GM13976 (cell line): Measurements from ENCODE around the gene SYP.

Experiments used
- DNase-seq: peaks from one replicate; pipeline ENCODE4 v3.0.0; 2012; ENCODE audit warnings: low spot score
- in situ Hi-C: fragments of 300-500 bp; cut with MboI; formaldehyde crosslinking; loops from one replicate; pipeline ENCODE4 v1.12.0; 2022; ENCODE audit warnings: low sequenced_read_pairs, mixed read lengths, inconsistent platforms; ENCODE audit not compliant: unreplicated experiment
- TF ChIP-seq, protein P1 (sequence below): IDR thresholded peaks from 2 replicates; pipeline ENCODE4 v1.5.1; 2012; ENCODE audit warnings: borderline replicate concordance, mild to moderate bottlenecking; ENCODE audit not compliant: insufficient read depth; ENCODE audit errors: extremely low read depth, missing control alignments, control extremely low read depth

SYP gene

GRCh38 chrX:49212209-49212608 is 12.2 kb upstream of the SYP start:
- in situ Hi-C loops, result no loop called here
- DNase-seq, result no peak
- TF ChIP-seq, protein P1, sequence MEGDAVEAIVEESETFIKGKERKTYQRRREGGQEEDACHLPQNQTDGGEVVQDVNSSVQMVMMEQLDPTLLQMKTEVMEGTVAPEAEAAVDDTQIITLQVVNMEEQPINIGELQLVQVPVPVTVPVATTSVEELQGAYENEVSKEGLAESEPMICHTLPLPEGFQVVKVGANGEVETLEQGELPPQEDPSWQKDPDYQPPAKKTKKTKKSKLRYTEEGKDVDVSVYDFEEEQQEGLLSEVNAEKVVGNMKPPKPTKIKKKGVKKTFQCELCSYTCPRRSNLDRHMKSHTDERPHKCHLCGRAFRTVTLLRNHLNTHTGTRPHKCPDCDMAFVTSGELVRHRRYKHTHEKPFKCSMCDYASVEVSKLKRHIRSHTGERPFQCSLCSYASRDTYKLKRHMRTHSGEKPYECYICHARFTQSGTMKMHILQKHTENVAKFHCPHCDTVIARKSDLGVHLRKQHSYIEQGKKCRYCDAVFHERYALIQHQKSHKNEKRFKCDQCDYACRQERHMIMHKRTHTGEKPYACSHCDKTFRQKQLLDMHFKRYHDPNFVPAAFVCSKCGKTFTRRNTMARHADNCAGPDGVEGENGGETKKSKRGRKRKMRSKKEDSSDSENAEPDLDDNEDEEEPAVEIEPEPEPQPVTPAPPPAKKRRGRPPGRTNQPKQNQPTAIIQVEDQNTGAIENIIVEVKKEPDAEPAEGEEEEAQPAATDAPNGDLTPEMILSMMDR, result no peak

DNA sequence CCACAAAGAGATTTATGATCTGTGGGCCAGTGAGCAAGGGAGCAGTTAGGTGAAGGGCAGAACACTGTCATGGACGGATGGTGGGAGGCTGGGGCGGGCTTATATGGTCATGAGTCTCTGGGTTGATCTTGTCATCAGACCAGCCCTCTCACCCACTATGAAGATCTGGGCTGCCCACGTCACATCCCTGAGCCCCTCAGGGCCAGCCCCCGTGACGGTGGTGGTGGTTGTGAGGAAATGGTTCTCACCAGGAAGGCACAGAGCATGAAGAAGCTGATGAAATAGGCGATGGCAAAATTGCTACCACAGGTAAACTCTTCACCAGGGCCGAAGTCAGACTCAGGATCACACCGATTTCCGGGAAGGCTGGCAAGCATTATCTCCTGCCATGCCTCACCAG is 11.1 kb upstream of the SYP start:
- in situ Hi-C loops, result no loop called here
- TF ChIP-seq, protein P1, result no peak
- no peak for DNase-seq

GRCh38 chrX:49210406-49210805 is 10.4 kb upstream of the SYP start:
- TF ChIP-seq, protein P1, result no peak
- no peak for DNase-seq
- in situ Hi-C loops, result no loop called here

DNA sequence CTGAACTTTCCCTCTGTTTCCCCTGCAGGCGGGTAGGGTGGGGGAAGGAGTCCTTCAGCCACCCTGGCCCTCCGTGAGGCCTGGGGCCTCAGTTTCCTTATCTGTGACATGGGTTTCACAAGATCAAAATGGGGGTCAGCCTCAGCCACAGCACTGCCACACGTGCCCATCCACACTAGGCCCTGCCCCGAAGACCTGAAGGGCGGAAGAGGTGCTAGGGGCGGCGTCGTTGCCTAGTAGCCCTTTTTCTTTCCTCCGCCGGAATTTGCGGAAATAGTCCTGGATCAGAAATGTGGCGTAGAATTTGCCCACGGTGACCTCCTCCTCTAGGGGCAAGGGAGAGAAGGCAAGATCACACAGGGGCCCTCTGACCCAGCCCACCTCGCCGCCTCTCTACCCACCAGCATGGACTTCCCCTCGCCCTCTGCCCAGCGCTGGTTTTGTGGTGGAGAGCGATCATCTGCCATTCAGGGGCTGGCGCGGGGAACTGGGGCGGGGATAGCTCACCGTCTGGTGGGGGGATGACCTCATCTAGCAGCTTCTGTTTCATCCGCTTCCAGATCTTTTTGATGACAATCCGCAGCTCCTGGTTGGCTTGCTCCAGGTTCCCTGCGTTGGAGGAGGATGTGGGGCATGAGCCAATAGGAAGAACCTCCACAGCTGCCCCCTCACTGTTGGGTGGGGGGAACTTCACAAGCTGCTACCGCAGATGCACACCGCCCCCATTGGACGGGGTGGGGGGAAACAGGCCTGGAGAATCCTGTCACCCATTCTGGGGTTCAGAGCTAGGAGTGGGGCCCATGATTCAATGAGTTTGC is 9.7 kb upstream of the SYP start:
- DNase-seq, result no peak
- TF ChIP-seq, protein P1, result no peak
- in situ Hi-C loops, result no loop called here

DNA sequence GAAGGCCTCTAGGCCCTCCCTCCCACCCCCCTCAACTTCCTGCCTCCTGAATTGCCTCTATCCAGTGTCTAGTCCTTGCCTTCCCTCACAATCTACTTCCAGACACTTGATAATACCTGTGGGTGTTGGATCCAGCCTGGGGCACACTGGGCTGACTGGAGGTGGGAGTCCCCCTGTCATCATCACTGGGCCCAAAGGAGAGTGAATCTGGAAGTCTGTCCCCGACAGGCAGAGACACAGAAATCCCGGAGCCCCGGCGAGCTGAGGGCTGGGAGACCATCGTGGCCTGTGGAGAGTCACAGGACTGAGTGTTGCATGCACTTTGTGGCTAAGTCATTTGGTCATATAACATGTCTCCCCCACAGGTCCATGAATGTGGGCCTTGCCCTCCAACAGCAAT is 8.4 kb upstream of the SYP start:
- TF ChIP-seq, protein P1, result no peak
- in situ Hi-C loops, result no loop called here
- DNase-seq, result no peak

- TF ChIP-seq, protein P1, result no peak
- in situ Hi-C loops, result no loop called here
- DNase-seq, result no peak
These were observed 6.5 kb upstream of the SYP start for GRCh38 chrX:49206543-49206942.
